Measurements from ENCODE around the gene PPME1. TPM values are rescaled to one million over a fixed set of nuclear protein-coding genes. Genes with fewer than 3 reads are reported as not detected.

PPME1 gene
- total RNA-seq, 4 donors from 2014 or later = 17.1 to 71.0 (median 29.7) TPM

- Histone ChIP-seq H3K27me3 (no peaks in the 10 kb centered on the region), H3K4me3 (no peak overlapping the region), H3K36me3 (no peaks in the 10 kb centered on the region), H3K4me1 (no peaks in the 10 kb centered on the region), H3K9me3 (no peaks in the 10 kb centered on the region), H3K27ac (no peak overlapping the region)
- DNase-seq = no peak
- no peak for TF ChIP-seq CTCF (IDR thresholded peaks at IDR 0.05)
- TF ChIP-seq POLR2A (IDR thresholded peaks at IDR 0.05) = no peak
Observed at GRCh38 chr11:74283580-74284180, 112.6 kb downstream of the PPME1 start.

GRCh38 chr11:74284466-74284865, 113.4 kb downstream of the PPME1 start:
- no peaks in the 10 kb centered on the region for H3K4me1 ChIP-seq
- H3K27ac ChIP-seq = no peak overlapping the region
- no peaks in the 10 kb centered on the region for H3K36me3 ChIP-seq
- TF ChIP-seq CTCF (IDR thresholded peaks at IDR 0.05) (no peak), POLR2A (IDR thresholded peaks at IDR 0.05) (no peak)
- no peaks in the 10 kb centered on the region for H3K9me3 ChIP-seq
- no peak for DNase-seq
- no peak overlapping the region for H3K4me3 ChIP-seq
- no peaks in the 10 kb centered on the region for H3K27me3 ChIP-seq

- H3K4me3 ChIP-seq = no peak overlapping the region
- H3K27me3 ChIP-seq = no peaks in the 10 kb centered on the region
- no peaks in the 10 kb centered on the region for H3K9me3 ChIP-seq
- no peak for DNase-seq
- no peak overlapping the region for H3K27ac ChIP-seq
- no peaks in the 10 kb centered on the region for H3K4me1 ChIP-seq
- TF ChIP-seq CTCF (IDR thresholded peaks at IDR 0.05) (no peak), POLR2A (IDR thresholded peaks at IDR 0.05) (no peak)
- H3K36me3 ChIP-seq = no peaks in the 10 kb centered on the region
Observed at GRCh38 chr11:74288161-74288560, 117.1 kb downstream of the PPME1 start.

GRCh38 chr11:74288911-74289310, 117.8 kb downstream of the PPME1 start:
- TF ChIP-seq POLR2A (IDR thresholded peaks at IDR 0.05) = no peak
- no peak for TF ChIP-seq CTCF (IDR thresholded peaks at IDR 0.05)
- H3K36me3 ChIP-seq = no peaks in the 10 kb centered on the region
- H3K9me3 ChIP-seq = no peaks in the 10 kb centered on the region
- H3K4me1 ChIP-seq = no peaks in the 10 kb centered on the region
- no peak overlapping the region for H3K27ac ChIP-seq
- no peak overlapping the region for H3K4me3 ChIP-seq
- no peaks in the 10 kb centered on the region for H3K27me3 ChIP-seq
- no peak for DNase-seq

GRCh38 chr11:74297484-74297883, 126.4 kb downstream of the PPME1 start:
- Histone ChIP-seq H3K27ac (no peak overlapping the region), H3K4me1 (no peaks in the 10 kb centered on the region), H3K9me3 (no peaks in the 10 kb centered on the region), H3K36me3 (no peaks in the 10 kb centered on the region), H3K4me3 (no peak overlapping the region), H3K27me3 (no peaks in the 10 kb centered on the region)
- no peak for TF ChIP-seq POLR2A (IDR thresholded peaks at IDR 0.05)
- TF ChIP-seq CTCF (IDR thresholded peaks at IDR 0.05) = no peak
- DNase-seq = no peak

GRCh38 chr11:74299015-74299414, 127.9 kb downstream of the PPME1 start:
- Histone ChIP-seq H3K27ac (no peak overlapping the region), H3K9me3 (no peaks in the 10 kb centered on the region), H3K36me3 (no peaks in the 10 kb centered on the region), H3K4me1 (no peaks in the 10 kb centered on the region), H3K27me3 (no peaks in the 10 kb centered on the region), H3K4me3 (no peak overlapping the region)
- no peak for TF ChIP-seq CTCF (IDR thresholded peaks at IDR 0.05)
- no peak for DNase-seq

All from Peyer's patch (tissue), 4 donors.